Astrocyte (in vitro differentiated cells and primary cell): ENCODE measurements around the gene CCDC86. TPM values are rescaled to one million over a fixed set of nuclear protein-coding genes. Genes with fewer than 3 reads are reported as not detected.

ENCODE experiments used
- DNase-seq: peaks from one replicate; pipeline ENCODE4 v3.0.0-alpha.2; 2010; ENCODE audit warnings: low read depth
- FAIRE-seq: peaks from 2 replicates; lab custom pipeline; 2011; peaks lifted over from hg19 to GRCh38; lab: Jason Lieb, UNC
- H2AFZ ChIP-seq: 2 replicates; pipeline ENCODE4 v1.6.0; 2012; ENCODE audit warnings: low read depth, low read length, inconsistent platforms
- H3K27ac ChIP-seq: 2 replicates; pipeline ENCODE4 v1.5.1; 2011; ENCODE audit warnings: low read depth, low read length, inconsistent platforms
- H3K27me3 ChIP-seq: 2 replicates; pipeline ENCODE4 v1.6.0; 2011; ENCODE audit warnings: low read length, inconsistent platforms; ENCODE audit not compliant: insufficient read depth
- H3K36me3 ChIP-seq: 2 replicates; pipeline ENCODE4 v1.5.1; 2011; ENCODE audit warnings: low read length, inconsistent platforms; ENCODE audit not compliant: insufficient read depth
- H3K4me1 ChIP-seq: 2 replicates; pipeline ENCODE4 v1.5.1; 2011; ENCODE audit warnings: low read length, inconsistent platforms; ENCODE audit not compliant: insufficient read depth
- H3K4me2 ChIP-seq: 2 replicates; pipeline ENCODE4 v1.6.0; 2012; ENCODE audit warnings: low read length, inconsistent platforms
- H3K4me3 ChIP-seq: 2 replicates; pipeline ENCODE4 v1.5.1; 2011; ENCODE audit warnings: low read depth, mild to moderate bottlenecking, low read length, inconsistent platforms; ENCODE audit not compliant: insufficient read depth
- H3K79me2 ChIP-seq: 2 replicates; pipeline ENCODE4 v1.6.0; 2012; ENCODE audit warnings: mild to moderate bottlenecking, low read length, inconsistent platforms; ENCODE audit not compliant: insufficient read depth
- H3K9ac ChIP-seq: 2 replicates; pipeline ENCODE4 v1.6.0; 2012; ENCODE audit warnings: mild to moderate bottlenecking, low read length, inconsistent platforms
- H3K9me3 ChIP-seq: 2 replicates; pipeline ENCODE4 v1.5.1; 2012; ENCODE audit warnings: low read depth, mild to moderate bottlenecking, low read length, inconsistent platforms; ENCODE audit not compliant: insufficient read depth
- H4K20me1 ChIP-seq: 2 replicates; pipeline ENCODE4 v1.6.0; 2012; ENCODE audit warnings: low read length, inconsistent platforms; ENCODE audit not compliant: insufficient read depth
- H3K27ac Mint-ChIP-seq: one replicate; pipeline ENCODE4 v1.8.0; 2021; ENCODE audit warnings: mild to moderate bottlenecking, mixed read lengths; ENCODE audit not compliant: unreplicated experiment
- H3K27me3 Mint-ChIP-seq: one replicate; pipeline ENCODE4 v1.8.0; 2021; ENCODE audit warnings: low read depth, mixed read lengths; ENCODE audit not compliant: unreplicated experiment
- H3K36me3 Mint-ChIP-seq: one replicate; pipeline ENCODE4 v1.8.0; 2021; ENCODE audit warnings: low read depth, mixed read lengths; ENCODE audit not compliant: unreplicated experiment
- H3K4me1 Mint-ChIP-seq: one replicate; pipeline ENCODE4 v1.8.0; 2021; ENCODE audit warnings: low read depth, mixed read lengths; ENCODE audit not compliant: unreplicated experiment
- H3K4me3 Mint-ChIP-seq: one replicate; pipeline ENCODE4 v1.8.0; 2021; ENCODE audit warnings: mild to moderate bottlenecking, moderate library complexity, mixed read lengths; ENCODE audit not compliant: unreplicated experiment
- H3K9me3 Mint-ChIP-seq: one replicate; pipeline ENCODE4 v1.8.0; 2021; ENCODE audit warnings: mild to moderate bottlenecking, mixed read lengths; ENCODE audit not compliant: unreplicated experiment
- CTCF ChIP-seq: IDR thresholded peaks from 2 replicates; pipeline ENCODE4 v1.5.1; 2011; ENCODE audit warnings: low read depth, mild to moderate bottlenecking, inconsistent platforms, low read length, moderate library complexity; ENCODE audit not compliant: insufficient read depth
- EZH2 ChIP-seq: IDR thresholded peaks from 2 replicates; pipeline ENCODE4 v1.6.1; 2012; ENCODE audit warnings: mild to moderate bottlenecking, low read length, inconsistent platforms; ENCODE audit not compliant: insufficient read depth
- total RNA-seq: library from RNA; stranded (reverse); gene quantifications from 2 replicates; pipeline ENCODE4 v1.2.1, GENCODE V29; 2021

CCDC86 gene
- total RNA-seq, 1 donor from 2014 or later: 51.4 TPM

DNA sequence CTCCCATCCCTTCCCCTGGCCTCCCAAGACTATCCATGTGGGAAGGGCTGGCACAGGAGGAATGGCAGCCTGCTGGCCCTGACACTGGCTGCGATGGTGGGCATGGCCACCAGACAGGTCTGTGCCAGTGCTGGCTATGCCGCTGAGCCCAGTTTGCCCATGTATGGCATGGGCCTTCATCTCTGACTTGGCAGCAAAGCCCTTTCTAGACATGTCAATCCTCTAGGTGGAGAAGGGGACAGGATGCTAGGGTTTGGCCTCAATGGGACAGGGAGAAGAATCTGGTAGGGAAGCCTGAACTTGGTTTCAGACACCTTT is 34.2 kb downstream of the CCDC86 start:
- DNase-seq (no peak), FAIRE-seq (no peak)
- no peak overlapping the region for H3K9ac ChIP-seq
- TF ChIP-seq EZH2: no peak
- TF ChIP-seq CTCF: no peak
- H3K9me3 ChIP-seq: no peaks in the 10 kb centered on the region
- H3K36me3 Mint-ChIP-seq: no peaks in the 10 kb centered on the region
- no peak overlapping the region for H3K4me2 ChIP-seq
- no peaks in the 10 kb centered on the region for H3K27me3 ChIP-seq
- H3K4me3 ChIP-seq: no peak overlapping the region
- no peak overlapping the region for H3K27ac Mint-ChIP-seq
- no peaks in the 10 kb centered on the region for H3K27me3 Mint-ChIP-seq
- no peaks in the 10 kb centered on the region for H3K36me3 ChIP-seq
- peaks cover 18% of the 10 kb centered on the region for H3K4me1 ChIP-seq
- H2AFZ ChIP-seq: no peak overlapping the region
- H3K4me1 Mint-ChIP-seq: peaks cover 8% of the 10 kb centered on the region
- H3K4me3 Mint-ChIP-seq: no peak overlapping the region
- no peaks in the 10 kb centered on the region for H3K79me2 ChIP-seq
- H3K27ac ChIP-seq: no peak overlapping the region
- no peaks in the 10 kb centered on the region for H4K20me1 ChIP-seq
- H3K9me3 Mint-ChIP-seq: no peaks in the 10 kb centered on the region

DNA sequence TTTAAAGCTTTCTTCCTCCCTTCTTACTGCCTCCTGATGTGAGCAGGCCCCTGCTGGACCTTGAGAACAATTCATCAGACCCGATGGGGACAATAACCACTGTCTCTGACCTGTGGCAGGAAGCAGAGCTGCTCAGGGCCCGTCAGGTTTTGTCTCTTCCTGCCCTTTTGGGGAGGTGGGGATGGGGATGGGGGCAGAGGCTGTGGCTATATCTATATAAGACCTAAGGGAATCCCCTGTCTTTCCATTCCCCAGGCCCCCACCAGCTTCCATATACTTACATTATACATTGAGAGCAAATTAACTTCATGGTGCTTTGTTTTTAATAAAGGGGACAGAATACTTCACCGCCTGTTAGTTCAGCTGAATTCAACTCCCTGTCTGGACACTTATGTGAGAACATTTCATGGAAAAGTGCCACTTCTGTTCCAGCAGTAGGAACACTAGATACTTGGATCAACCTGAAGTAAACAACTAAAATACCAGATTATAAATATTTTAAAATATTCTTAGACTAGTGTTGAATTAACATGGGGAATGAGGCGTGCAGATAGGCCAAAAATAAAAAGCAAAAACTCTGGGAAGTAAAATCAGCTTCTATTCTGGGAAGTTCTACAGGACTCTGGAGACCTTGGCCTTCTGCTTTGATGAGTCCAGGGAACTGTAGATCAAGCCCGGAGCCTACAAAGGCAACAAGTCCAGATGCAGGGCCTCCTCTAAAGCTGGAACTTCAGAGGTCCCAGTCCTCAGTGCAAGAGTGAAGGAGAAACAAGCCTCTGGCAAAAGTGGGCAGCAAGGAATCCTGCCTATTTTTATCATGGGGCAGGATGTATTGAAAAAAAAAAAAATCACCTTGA is 36.6 kb downstream of the CCDC86 start:
- Histone ChIP-seq H3K36me3 (no peaks in the 10 kb centered on the region), H3K27me3 (no peaks in the 10 kb centered on the region), H3K9me3 (no peaks in the 10 kb centered on the region), H3K4me2 (no peak overlapping the region), H3K79me2 (no peaks in the 10 kb centered on the region), H3K4me1 (peaks cover 3% of the 10 kb centered on the region), H4K20me1 (no peaks in the 10 kb centered on the region), H3K9ac (no peak overlapping the region), H3K4me3 (no peak overlapping the region), H2AFZ (no peak overlapping the region), H3K27ac (no peak overlapping the region)
- H3K4me3 Mint-ChIP-seq: no peak overlapping the region
- H3K36me3 Mint-ChIP-seq: no peaks in the 10 kb centered on the region
- DNase-seq (no peak), FAIRE-seq (no peak)
- no peaks in the 10 kb centered on the region for H3K27me3 Mint-ChIP-seq
- no peak overlapping the region for H3K27ac Mint-ChIP-seq
- H3K4me1 Mint-ChIP-seq: no peaks in the 10 kb centered on the region
- no peaks in the 10 kb centered on the region for H3K9me3 Mint-ChIP-seq
- no peak for TF ChIP-seq CTCF
- TF ChIP-seq EZH2: no peak

GRCh38 chr11:60879104-60879503 is 37.2 kb downstream of the CCDC86 start:
- FAIRE-seq (no peak), DNase-seq (no peak)
- no peak overlapping the region for H3K4me2 ChIP-seq
- H3K4me3 Mint-ChIP-seq: no peak overlapping the region
- H3K9ac ChIP-seq: no peak overlapping the region
- no peaks in the 10 kb centered on the region for H4K20me1 ChIP-seq
- no peak overlapping the region for H3K4me3 ChIP-seq
- no peaks in the 10 kb centered on the region for H3K36me3 ChIP-seq
- H3K4me1 Mint-ChIP-seq: no peaks in the 10 kb centered on the region
- H3K36me3 Mint-ChIP-seq: no peaks in the 10 kb centered on the region
- H3K4me1 ChIP-seq: no peaks in the 10 kb centered on the region
- no peaks in the 10 kb centered on the region for H3K9me3 Mint-ChIP-seq
- no peaks in the 10 kb centered on the region for H3K9me3 ChIP-seq
- no peak overlapping the region for H3K27ac ChIP-seq
- no peak overlapping the region for H3K27ac Mint-ChIP-seq
- H3K79me2 ChIP-seq: no peaks in the 10 kb centered on the region
- no peak for TF ChIP-seq EZH2
- no peak for TF ChIP-seq CTCF
- no peaks in the 10 kb centered on the region for H3K27me3 ChIP-seq
- H3K27me3 Mint-ChIP-seq: no peaks in the 10 kb centered on the region
- no peak overlapping the region for H2AFZ ChIP-seq
